Neural cell (in vitro differentiated cells): ENCODE data around the gene RNF213.

Experiments
- EP300 ChIP-seq: fragments of 450-650 bp; conservative IDR thresholded peaks from 2 replicates; pipeline ENCODE4 v1.6.1; 2014; ENCODE audit warnings: antibody characterized with exemption, mild to moderate bottlenecking, moderate library complexity; ENCODE audit not compliant: poor library complexity, severe bottlenecking
- REST ChIP-seq: IDR thresholded peaks from 2 replicates; pipeline ENCODE4 v1.6.1; 2012; ENCODE audit warnings: borderline replicate concordance

- TF ChIP-seq REST (no peak), EP300 (no peak)
These were observed 173.4 kb downstream of the RNF213 start for GRCh38 chr17:80433916-80434666.
